Omental fat pad (tissue), 4 donors: ENCODE measurements around the gene STMN1. TPM values are rescaled to one million over a fixed set of nuclear protein-coding genes. Genes with fewer than 3 reads are reported as not detected.

Experiments
- ATAC-seq: fragments of 150-250 bp; one replicate; pipeline ENCODE4 v1.9.1; 2016; ENCODE audit warnings: mild to moderate bottlenecking, moderate library complexity; ENCODE audit not compliant: low FRiP score
- DNase-seq: peaks from one replicate; pipeline ENCODE4 v3.0.0-alpha.2; 2019; ENCODE audit warnings: low spot score
- total RNA-seq, 4 donors: library from RNA; depleted of rRNA; stranded (reverse); fragments of >200 nt; gene quantifications; one replicate each; pipeline ENCODE4 v1.1.0, GENCODE V29; 2016
- TF ChIP-seq, protein P1 (sequence below), 3 donors: fragments of 450-650 bp; IDR thresholded peaks; one replicate each; pipeline ENCODE4 v1.5.1; 2016 to 2017; ENCODE audit warnings: antibody characterized with exemption in 3 of 3, mild to moderate bottlenecking in 3 of 3, moderate library complexity in 2 of 3

Gene STMN1
- total RNA-seq, 4 donors from 2014 or later = 19.5 to 41.0 (median 29.7) TPM

DNA sequence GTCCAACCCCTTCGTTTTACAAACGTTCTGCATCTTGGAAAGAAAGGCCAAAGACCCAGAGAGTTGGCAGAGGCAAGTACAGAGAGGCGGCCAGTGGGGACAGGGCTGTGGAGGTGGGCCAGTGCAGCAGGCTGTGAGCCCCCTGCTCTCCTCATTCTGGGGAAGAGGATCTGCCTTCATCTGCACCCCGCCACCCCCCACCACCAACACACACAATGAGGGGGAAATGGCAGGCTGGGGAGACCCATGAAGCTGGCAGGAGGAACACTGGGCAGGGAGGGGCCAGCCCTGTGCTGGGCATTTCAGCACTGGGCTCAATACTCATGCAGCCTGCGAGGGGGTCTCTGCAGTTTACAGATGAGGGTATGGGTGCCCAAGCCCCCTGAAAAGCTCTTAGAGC is 14.6 kb downstream of the STMN1 start:
- TF ChIP-seq, protein P1, sequence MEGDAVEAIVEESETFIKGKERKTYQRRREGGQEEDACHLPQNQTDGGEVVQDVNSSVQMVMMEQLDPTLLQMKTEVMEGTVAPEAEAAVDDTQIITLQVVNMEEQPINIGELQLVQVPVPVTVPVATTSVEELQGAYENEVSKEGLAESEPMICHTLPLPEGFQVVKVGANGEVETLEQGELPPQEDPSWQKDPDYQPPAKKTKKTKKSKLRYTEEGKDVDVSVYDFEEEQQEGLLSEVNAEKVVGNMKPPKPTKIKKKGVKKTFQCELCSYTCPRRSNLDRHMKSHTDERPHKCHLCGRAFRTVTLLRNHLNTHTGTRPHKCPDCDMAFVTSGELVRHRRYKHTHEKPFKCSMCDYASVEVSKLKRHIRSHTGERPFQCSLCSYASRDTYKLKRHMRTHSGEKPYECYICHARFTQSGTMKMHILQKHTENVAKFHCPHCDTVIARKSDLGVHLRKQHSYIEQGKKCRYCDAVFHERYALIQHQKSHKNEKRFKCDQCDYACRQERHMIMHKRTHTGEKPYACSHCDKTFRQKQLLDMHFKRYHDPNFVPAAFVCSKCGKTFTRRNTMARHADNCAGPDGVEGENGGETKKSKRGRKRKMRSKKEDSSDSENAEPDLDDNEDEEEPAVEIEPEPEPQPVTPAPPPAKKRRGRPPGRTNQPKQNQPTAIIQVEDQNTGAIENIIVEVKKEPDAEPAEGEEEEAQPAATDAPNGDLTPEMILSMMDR (IDR thresholded peaks at IDR 0.05) = no peak
- DNase-seq (no peak), ATAC-seq (no peak)

DNA sequence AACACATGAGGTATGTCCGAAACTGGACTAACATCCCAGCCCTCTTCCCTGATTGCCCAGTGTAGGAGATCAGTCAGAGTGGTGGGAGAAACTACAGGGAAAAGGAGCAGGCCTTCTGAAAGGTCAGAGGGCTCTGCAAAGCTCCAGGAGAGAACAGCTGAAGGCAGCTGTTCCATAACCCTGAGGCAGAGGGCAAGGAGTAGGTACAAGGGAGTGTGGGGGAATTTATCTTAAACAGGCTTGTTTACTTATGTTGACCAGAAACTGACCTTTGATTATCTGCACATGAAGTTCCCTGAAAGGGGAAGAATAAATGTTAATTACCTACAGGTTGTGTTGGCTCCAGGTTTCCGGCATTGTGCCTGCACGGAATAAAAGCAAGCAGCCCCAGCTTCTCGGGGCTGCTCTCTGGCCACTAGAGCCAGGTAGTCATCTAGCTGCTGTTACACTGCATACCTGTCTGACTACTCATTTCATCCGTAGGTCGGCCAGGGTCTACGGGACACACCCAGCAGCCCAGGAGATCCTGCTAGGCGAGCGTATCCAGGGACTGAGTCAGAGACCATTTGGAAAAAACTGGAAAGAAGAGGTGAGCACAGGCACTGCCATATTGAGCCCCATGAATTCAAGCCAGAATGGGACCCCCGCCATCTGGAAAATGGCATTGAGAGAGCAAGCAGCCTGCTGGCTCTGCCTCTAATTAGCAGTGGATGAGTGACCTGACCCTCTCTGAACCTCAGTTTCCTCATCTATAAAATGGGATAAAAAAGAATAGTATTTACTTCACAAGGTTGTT is 15.8 kb downstream of the STMN1 start:
- TF ChIP-seq, protein P1 (IDR thresholded peaks at IDR 0.05) = no peak
- ATAC-seq = peak; percentile 78
- no peak for DNase-seq

DNA sequence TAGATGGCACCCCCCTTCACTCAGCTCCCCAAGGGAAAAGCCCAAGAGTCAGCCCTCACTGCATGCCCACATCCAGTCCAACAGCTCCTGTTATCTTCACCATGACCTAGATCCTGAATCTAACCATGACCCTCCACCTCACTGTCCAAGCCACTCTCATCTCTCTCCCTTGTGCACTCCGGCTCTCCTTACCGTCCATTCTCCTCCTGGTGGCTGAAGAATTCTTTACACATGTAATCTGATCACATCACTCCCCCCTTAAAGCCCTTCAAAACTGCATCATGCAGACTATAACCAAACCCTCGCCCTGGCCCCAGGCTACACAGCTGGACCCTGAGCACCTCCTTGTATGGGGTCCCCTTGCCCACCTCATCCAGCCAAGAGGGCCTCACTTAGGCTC is 16.7 kb downstream of the STMN1 start:
- TF ChIP-seq, protein P1 (IDR thresholded peaks at IDR 0.05) = no peak
- ATAC-seq = no peak
- DNase-seq = no peak

DNA sequence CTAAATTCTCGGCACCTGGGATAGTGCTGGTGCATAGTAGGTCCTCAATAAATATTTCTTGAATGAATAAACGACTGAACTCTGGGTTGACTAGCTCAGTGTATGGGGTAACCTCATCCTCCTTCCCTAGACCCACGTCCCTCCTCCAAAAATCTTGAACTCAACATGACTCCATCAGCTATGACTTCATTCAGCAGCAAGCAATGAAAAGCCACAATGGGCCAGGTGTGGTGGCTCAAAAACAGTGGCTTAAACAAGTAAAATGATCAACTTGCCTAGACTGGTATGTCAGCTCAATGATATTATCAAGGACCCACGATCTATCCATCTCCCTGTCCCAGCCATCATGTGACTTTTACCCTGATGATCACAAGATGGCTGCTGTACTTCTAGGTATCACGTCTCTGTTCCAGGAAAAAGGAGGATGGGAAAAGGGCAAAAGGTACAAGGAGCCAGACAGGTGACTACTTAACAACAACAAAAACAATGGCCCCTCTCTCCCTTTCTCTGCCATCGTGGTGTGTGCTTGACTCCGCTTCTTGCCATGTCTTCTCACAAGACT is 17.7 kb downstream of the STMN1 start:
- ATAC-seq = no peak
- DNase-seq = no peak
- TF ChIP-seq, protein P1 (IDR thresholded peaks at IDR 0.05) = no peak

DNA sequence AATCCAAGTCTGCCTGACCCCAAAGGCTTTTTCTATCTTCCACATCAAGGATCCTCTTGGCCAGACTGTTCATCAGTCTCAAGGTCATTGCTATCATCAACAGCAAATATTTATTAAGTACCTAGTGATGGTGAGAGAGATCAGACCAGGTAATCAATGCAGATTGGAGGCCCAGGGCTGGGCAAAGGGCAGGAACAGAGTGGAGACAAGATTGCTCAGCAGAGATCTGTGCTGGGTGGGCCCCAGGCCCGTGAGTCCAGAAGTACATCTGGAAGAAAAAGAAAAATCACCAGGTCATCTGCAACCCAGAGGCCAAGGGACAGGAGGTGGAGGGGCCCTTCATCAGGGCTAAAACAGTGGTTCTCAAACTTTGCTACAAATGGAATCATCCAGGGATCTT is 20.6 kb downstream of the STMN1 start:
- TF ChIP-seq, protein P1 (IDR thresholded peaks at IDR 0.05) = no peak
- DNase-seq (no peak), ATAC-seq (no peak)

DNA sequence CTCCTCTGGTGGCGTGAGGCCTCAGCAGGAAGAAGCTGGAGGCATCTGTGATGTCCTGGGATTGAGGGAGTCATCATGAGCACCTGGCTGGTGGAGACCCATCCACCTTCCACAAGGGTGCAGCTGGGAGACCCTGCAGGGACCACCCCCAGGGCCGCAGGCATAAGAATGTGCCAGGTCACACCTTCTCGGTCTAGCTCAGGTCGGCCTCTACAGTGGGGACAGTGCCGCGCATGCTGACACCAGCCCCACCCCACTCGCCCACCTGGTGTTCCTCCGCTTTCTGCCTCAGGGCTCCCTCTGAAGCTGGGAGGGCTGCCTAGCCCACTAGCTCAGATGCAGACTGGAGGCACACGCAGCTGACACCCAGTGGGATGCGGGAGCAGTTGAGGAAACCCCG is 25.0 kb downstream of the STMN1 start:
- DNase-seq = no peak
- ATAC-seq = no peak

More for the DNA sequence above, 25.0 kb downstream of the STMN1 start:
- TF ChIP-seq, protein P1 (IDR thresholded peaks at IDR 0.05) = no peak
